GM12873 (cell line): ENCODE results near the gene PRKACA.

Experiments
- TF ChIP-seq, protein P1 (sequence below): IDR thresholded peaks from 2 replicates; pipeline ENCODE4 v1.5.1; 2012; ENCODE audit warnings: low read depth, mild to moderate bottlenecking, moderate library complexity, low read length, control low read depth; ENCODE audit not compliant: insufficient read depth; ENCODE audit errors: missing control alignments

Gene PRKACA

DNA sequence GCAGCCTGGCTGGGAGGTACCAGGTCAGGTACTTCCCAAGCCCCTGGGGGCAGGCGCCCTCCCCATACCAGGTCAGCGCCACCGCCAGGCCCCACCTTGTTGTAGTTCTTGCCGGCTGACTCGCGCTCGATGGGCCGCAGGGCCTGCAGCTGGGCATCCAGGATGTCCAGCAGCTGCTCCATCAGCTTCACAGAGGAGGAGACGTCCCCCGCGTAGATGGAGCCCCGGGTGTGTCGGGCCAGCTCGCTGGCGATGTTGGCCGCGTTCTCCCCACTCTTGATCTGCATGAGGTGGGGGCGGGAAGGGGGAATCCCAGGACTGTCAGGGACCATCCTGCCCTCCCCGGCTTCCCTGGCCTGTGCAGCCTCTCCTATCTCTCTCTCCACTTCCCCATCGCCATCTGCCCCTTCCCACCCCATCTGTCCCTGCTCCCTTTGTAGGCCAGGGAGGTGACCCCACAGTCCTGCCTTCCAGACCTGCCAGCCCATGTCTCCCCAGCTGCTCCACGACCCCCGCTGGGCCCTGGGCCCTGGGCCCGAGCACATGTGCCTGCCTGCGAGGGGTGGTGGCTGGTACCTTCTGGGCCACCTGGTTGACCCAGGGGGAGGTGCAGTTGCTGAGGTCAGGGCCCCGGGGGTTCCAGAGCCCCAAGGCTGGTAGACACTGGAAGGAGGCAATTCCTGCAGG, 42.6 kb upstream of the PRKACA start:
- TF ChIP-seq, protein P1, sequence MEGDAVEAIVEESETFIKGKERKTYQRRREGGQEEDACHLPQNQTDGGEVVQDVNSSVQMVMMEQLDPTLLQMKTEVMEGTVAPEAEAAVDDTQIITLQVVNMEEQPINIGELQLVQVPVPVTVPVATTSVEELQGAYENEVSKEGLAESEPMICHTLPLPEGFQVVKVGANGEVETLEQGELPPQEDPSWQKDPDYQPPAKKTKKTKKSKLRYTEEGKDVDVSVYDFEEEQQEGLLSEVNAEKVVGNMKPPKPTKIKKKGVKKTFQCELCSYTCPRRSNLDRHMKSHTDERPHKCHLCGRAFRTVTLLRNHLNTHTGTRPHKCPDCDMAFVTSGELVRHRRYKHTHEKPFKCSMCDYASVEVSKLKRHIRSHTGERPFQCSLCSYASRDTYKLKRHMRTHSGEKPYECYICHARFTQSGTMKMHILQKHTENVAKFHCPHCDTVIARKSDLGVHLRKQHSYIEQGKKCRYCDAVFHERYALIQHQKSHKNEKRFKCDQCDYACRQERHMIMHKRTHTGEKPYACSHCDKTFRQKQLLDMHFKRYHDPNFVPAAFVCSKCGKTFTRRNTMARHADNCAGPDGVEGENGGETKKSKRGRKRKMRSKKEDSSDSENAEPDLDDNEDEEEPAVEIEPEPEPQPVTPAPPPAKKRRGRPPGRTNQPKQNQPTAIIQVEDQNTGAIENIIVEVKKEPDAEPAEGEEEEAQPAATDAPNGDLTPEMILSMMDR: no peak

GRCh38 chr19:14159059-14159458, 41.5 kb upstream of the PRKACA start:
- TF ChIP-seq, protein P1: no peak

DNA sequence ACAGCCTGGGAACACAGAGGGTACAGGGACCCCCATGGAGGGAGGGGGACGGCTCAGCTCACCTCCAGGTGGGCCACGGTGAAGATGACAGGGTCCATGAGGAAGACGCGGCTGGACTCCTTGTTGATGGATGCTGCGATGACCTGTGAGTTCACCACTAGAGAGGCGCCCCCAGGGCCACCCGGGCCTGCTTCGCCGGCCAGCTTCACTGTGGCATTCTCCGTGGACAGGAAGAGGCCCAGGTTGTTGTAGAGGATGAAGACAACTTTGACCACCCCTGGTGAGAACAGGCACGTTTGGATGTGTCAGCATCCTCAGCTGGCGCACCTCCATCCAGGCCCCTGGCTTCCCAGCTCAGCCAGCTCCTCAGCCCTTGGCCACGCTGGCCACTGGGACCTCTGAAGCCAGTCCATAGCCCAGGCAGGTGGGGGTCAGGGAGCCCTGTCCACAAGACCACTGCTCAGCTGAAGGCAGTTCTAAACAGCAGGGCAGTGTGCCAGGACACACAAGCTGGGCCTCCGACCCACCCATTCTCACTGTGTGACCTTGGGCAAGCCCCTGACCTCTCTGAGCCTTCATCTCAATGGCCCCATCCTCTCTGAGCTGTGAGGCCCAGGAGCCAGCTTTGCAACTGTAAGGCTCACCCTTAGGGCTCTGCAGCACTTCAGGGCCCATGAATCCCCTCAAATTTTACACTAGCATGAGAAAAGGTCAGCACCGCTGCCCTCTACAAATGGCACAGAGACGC, 40.9 kb upstream of the PRKACA start:
- TF ChIP-seq, protein P1: no peak

DNA sequence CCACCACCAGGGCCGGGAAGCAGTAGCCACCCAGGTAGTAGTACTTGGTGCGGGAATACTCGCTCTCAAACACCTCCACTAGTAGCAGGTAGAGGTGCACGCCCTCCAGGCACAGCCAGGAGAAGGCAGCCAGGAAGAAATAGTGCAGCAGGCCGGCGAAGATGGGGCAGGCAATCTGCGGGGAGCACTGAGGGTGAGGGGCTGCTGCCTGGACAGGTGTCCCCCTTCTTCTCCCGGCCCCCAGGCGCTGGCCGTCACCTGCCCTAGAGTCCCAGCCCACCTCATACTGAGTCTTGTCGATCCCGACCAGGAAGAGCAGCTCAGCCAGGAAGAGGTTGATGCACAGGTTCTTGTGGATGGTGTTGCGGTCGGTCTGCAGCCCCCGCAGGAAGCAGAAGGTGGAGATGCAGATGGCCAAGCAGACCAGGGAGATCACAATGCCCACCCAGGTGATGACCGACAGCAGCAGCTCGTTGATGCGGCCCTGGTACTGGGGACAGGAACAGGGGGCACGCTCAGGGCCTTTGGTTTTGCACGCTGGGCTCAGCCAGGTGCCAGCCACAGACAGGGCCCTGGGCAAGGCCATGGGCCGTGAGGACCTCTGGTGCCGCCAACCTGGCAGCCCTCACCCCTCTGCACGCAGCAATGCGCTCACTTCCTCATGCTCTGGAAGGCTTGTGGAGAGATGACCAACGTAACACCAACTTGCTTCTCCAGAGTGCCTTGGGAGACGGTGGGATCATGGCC, 39.6 kb upstream of the PRKACA start:
- TF ChIP-seq, protein P1: no peak

DNA sequence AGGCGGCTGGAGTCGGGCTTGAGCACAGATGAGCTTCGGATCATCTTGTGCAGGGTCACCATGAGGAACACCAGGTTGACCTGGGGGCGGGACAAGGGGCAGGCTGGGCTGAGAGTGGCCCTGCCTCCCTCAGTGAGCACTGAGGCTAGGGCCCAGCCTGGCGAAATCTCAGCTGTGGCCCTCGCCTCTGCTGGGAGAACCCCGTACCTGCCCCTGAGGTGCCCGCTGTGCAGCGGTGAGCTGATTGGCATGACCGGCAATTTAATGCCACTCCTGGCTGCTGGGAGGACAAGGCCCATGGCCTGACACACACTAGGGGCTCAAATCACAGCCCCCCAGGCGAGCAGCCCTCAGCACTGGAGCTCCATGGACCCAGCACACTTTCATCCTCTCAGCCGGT, 38.6 kb upstream of the PRKACA start:
- TF ChIP-seq, protein P1: no peak

- TF ChIP-seq, protein P1: no peak
These were observed 37.8 kb upstream of the PRKACA start for GRCh38 chr19:14155371-14155770.

DNA sequence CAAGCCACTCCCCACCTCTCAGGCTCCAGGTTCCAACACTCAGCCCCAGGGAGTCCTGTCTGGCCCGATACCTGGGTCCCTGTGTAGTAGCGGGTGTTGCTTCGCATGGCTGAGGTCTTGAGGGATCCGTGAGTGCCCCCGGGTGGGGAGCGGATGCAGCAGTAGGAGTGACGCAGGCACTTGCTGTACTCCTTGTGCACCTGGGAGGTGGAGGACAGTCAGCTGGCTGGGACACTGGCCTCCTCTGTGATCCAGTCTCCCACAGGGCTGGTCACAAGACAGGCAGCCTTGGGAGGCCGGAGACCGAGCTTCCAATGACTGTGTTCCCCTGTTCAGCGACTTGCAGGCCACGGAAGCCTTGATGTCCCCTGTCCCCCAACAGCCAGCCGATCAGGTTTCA, 35.2 kb upstream of the PRKACA start:
- TF ChIP-seq, protein P1: no peak
